GM19043 (cell line): ENCODE results near the gene SERBP1.
"Not testable (repeated sequence)": the region's sequence is repeated elsewhere in the genome, so short reads cannot be mapped to it uniquely, and the experiment has no call there.

Source experiments
- ATAC-seq: cut with Tn5 transposase; IDR thresholded peaks from one replicate; pipeline ENCODE4 v1.9.1; 2021; ENCODE audit warnings: low read depth; ENCODE audit not compliant: unreplicated experiment

The SERBP1 gene

GRCh38 chr1:67441183-67441582 is 11.0 kb upstream of the SERBP1 start:
- peak; percentile 58 for ATAC-seq

GRCh38 chr1:67440339-67440738 is 10.1 kb upstream of the SERBP1 start:
- no peak for ATAC-seq

GRCh38 chr1:67439277-67440029 is 9.3 kb upstream of the SERBP1 start:
- no peak for ATAC-seq

- no peak for ATAC-seq
Measured at GRCh38 chr1:67437961-67438360, 7.8 kb upstream of the SERBP1 start.

GRCh38 chr1:67436511-67437055 is 6.4 kb upstream of the SERBP1 start:
- no peak for ATAC-seq

- ATAC-seq = no peak
Measured at GRCh38 chr1:67434491-67434890, 4.3 kb upstream of the SERBP1 start.

GRCh38 chr1:67433837-67434236 is 3.6 kb upstream of the SERBP1 start:
- no peak for ATAC-seq

GRCh38 chr1:67432745-67433144 is 2.5 kb upstream of the SERBP1 start:
- ATAC-seq = no peak

GRCh38 chr1:67431869-67432578 is 1.8 kb upstream of the SERBP1 start:
- ATAC-seq = no peak

GRCh38 chr1:67431156-67431765 is 1.1 kb upstream of the SERBP1 start:
- ATAC-seq = no peak

GRCh38 chr1:67429528-67430357 is 459 bp downstream of the SERBP1 start:
- no peak for ATAC-seq

- no peak for ATAC-seq
Measured at GRCh38 chr1:67429011-67429527, 1.1 kb downstream of the SERBP1 start.

GRCh38 chr1:67427947-67428346 is 2.3 kb downstream of the SERBP1 start:
- ATAC-seq = no peak

- no peak for ATAC-seq
Measured at GRCh38 chr1:67427465-67427864, 2.7 kb downstream of the SERBP1 start.

- ATAC-seq = no peak
Measured at GRCh38 chr1:67420835-67421492, 9.2 kb downstream of the SERBP1 start.

GRCh38 chr1:67418839-67419586 is 11.2 kb downstream of the SERBP1 start:
- no peak for ATAC-seq

- ATAC-seq = not testable (repeated sequence)
Measured at GRCh38 chr1:67417733-67418132, 12.5 kb downstream of the SERBP1 start.

GRCh38 chr1:67415041-67415440 is 15.2 kb downstream of the SERBP1 start:
- ATAC-seq = no peak

- ATAC-seq = no peak
Measured at GRCh38 chr1:67414574-67414973, 15.6 kb downstream of the SERBP1 start.
